Left lung (tissue), 10 donors: ENCODE results near the gene GPD1L. TPM values are rescaled to one million over a fixed set of nuclear protein-coding genes. Genes with fewer than 3 reads are reported as not detected.

Experiments used
- ATAC-seq: fragments of 200-7000 bp; cut with Tn5 transposase; one replicate; pipeline ENCODE4 v1.9.1; 2020; ENCODE audit warnings: moderate library complexity
- DNase-seq, 4 donors: peaks; one replicate each; pipeline ENCODE4 v3.0.0-alpha.2; 2013 to 2020
- H3K27ac ChIP-seq, 2 donors: fragments of 200-600 bp; sonication (generic) in 1 of 2; one replicate each; pipeline versions ENCODE4 v1.5.0 to v1.8.0; 2020 to 2021
- H3K27me3 ChIP-seq, 2 donors: fragments of 200-600 bp; sonication (generic) in 1 of 2; one replicate each; pipeline versions ENCODE4 v1.5.0 to v1.8.0; 2020 to 2021
- H3K36me3 ChIP-seq, 2 donors: fragments of 200-600 bp; sonication (generic) in 1 of 2; one replicate each; pipeline versions ENCODE4 v1.5.0 to v1.8.0; 2020 to 2021
- H3K4me1 ChIP-seq, 2 donors: fragments of 200-600 bp; one replicate each; pipeline ENCODE4 v1.8.0; 2021
- H3K4me3 ChIP-seq, 2 donors: fragments of 200-600 bp; sonication (generic) in 1 of 2; one replicate each; pipeline versions ENCODE4 v1.5.0 to v1.8.0; 2020 to 2021; ENCODE audit warnings: mild to moderate bottlenecking in 1 of 2
- H3K9me3 ChIP-seq, 2 donors: fragments of 200-600 bp; sonication (generic) in 1 of 2; one replicate each; pipeline versions ENCODE4 v1.5.0 to v1.8.0; 2020 to 2021
- intact Hi-C, 2 donors: fragments of 100-400 bp; cut with DNase I; formaldehyde crosslinking; loops; one replicate each; pipeline versions ENCODE4 v1.11.2 to v1.14.2; 2022
- polyA plus RNA-seq, 6 donors: library from polyadenylated mRNA; unstranded; fragments of 120-200 nt; gene quantifications; one replicate each; pipeline ENCODE4 v1.2.1, GENCODE V29; 2013; ENCODE audit not compliant: insufficient read length in 6 of 6
- total RNA-seq, 2 donors: library from RNA; stranded (reverse); fragmentation: NEBNext Ultra II Directional; extraction: Animal tissue kit (Norgen Biotek cat#: 25700); gene quantifications; one replicate each; pipeline ENCODE4 v1.2.1, GENCODE V29; 2021
- TF ChIP-seq, protein P1 (sequence below), 2 donors: fragments of 200-600 bp; sonication (generic) in 1 of 2; IDR thresholded peaks; one replicate each; pipeline versions ENCODE4 v1.5.0 to v1.8.0; 2021; ENCODE audit warnings: antibody characterized with exemption in 2 of 2
- donor health status: DM: no; HTN: yes; CAD: no.
- donor health status: DM: no; HTN: no; CAD: no.

GPD1L gene
- total and polyA plus RNA-seq, 8 donors, result 36.0 to 62.4 (median 41.9) TPM

DNA sequence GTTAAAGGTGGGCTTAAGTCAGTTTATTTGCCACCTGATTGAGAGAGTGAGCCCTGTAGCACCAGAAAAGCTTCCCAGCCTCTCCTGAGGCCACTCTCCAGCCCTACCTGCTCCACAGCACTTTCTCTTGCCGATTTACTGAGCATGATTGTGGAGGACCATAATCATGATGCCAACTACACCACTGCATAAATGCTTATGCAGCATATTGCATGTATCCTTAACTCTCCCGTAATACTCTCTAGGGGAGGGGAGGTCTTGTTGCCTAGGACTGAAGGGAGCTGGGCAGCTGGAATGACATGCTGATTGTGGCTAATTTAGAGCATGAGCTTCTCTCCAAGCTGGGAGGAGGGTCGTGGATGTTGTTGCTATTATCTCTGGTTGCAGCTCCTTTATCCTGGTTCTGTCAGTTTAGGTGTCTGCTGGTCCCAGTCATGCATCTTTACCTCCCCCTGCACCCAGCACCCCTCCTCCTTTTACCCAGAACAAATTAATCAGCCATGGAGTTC, 54.3 kb downstream of the GPD1L start:
- Histone ChIP-seq H3K4me3 (no peak overlapping the region), H3K9me3 (no peaks in the 10 kb centered on the region), H3K27ac (no peak overlapping the region), H3K4me1 (no peaks in the 10 kb centered on the region), H3K36me3 (peaks cover 0 to 68% of the 10 kb centered on the region in 2 donors), H3K27me3 (no peaks in the 10 kb centered on the region)
- ATAC-seq (no peak), DNase-seq (no peak)
- TF ChIP-seq, protein P1, sequence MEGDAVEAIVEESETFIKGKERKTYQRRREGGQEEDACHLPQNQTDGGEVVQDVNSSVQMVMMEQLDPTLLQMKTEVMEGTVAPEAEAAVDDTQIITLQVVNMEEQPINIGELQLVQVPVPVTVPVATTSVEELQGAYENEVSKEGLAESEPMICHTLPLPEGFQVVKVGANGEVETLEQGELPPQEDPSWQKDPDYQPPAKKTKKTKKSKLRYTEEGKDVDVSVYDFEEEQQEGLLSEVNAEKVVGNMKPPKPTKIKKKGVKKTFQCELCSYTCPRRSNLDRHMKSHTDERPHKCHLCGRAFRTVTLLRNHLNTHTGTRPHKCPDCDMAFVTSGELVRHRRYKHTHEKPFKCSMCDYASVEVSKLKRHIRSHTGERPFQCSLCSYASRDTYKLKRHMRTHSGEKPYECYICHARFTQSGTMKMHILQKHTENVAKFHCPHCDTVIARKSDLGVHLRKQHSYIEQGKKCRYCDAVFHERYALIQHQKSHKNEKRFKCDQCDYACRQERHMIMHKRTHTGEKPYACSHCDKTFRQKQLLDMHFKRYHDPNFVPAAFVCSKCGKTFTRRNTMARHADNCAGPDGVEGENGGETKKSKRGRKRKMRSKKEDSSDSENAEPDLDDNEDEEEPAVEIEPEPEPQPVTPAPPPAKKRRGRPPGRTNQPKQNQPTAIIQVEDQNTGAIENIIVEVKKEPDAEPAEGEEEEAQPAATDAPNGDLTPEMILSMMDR (IDR thresholded peaks at IDR 0.05), result no peak
- intact Hi-C loops, result no loop called here

DNA sequence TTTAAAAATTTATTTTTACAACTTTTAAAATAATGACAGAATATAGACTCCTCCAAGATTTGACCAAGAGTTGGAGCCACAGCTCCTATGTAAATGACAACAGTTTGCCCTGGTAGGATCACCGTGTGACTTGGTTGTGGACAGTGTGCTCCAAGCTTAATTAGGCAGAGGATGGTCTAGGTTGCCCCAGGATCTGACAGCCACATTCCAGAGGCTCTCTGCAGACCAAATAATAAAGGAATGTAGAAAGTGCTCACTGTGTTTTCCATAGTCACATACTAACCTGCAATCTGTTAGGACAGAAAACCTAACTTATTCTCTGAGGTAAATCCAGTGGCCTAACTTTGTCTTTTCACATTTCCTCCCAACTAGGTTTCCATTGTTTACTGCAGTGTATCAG, 59.0 kb downstream of the GPD1L start:
- Histone ChIP-seq H3K4me1 (no peaks in the 10 kb centered on the region), H3K36me3 (peaks cover 0 to 71% of the 10 kb centered on the region in 2 donors), H3K27me3 (no peaks in the 10 kb centered on the region), H3K9me3 (no peaks in the 10 kb centered on the region), H3K27ac (no peak overlapping the region), H3K4me3 (no peak overlapping the region)
- TF ChIP-seq, protein P1 (IDR thresholded peaks at IDR 0.05), result no peak
- intact Hi-C loops, result no loop called here
- DNase-seq (no peak), ATAC-seq (no peak)

DNA sequence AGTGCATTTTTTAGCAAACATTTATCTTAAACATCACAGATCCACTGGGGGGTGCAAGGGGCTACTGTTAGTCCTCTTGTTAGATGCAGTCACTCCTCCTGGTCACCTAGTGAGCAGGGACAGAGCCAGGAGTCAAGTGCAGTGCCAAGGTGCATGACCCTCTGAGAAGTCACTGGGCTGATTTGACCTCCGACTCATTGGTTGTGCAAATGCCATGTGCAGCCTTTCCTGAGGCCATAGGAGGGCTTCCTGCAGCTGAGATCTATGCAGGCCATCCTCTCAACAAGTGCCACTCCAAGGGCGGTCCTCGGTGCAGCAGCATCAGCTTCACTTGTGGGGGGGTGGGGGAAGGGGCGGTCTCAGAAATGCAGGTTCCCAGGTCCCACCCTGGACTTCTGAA, 60.2 kb downstream of the GPD1L start:
- no peaks in the 10 kb centered on the region for H3K27me3 ChIP-seq
- intact Hi-C loops, result no loop called here
- no peaks in the 10 kb centered on the region for H3K4me1 ChIP-seq
- TF ChIP-seq, protein P1 (IDR thresholded peaks at IDR 0.05), result no peak
- H3K36me3 ChIP-seq, result peaks cover 0 to 62% of the 10 kb centered on the region in 2 donors
- no peak for DNase-seq
- ATAC-seq, result no peak
- peaks cover 0 to 10% of the 10 kb centered on the region in 2 donors for H3K9me3 ChIP-seq
- H3K27ac ChIP-seq, result no peak overlapping the region
- no peak overlapping the region for H3K4me3 ChIP-seq

DNA sequence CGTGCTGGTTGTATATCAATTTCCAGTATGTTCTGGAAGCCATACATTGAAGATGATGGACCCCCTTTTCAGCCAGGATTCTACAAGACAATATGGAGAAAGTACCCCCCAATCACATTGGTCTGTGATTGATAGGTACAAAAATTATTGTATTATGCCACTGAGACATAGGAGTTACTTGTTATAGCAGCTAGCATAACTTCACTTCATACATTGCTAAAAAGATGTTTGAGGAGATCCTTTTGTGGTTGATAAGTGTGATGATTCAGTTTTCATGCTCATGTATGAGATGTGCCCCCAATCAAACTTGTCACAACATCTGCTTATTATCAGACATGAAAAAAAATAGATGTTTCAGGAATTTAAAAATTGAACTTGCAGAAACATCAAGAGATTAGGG, 66.0 kb downstream of the GPD1L start:
- TF ChIP-seq, protein P1 (IDR thresholded peaks at IDR 0.05), result no peak
- intact Hi-C loops, result loop anchor here in 1 of 2 donors (10.0 kb wide), 1 partner anchor 122 kb away; no protein-coding TSS in a partner anchor
- Histone ChIP-seq H3K4me3 (no peak overlapping the region), H3K4me1 (peaks cover 1 to 6% of the 10 kb centered on the region in 2 donors), H3K27me3 (no peaks in the 10 kb centered on the region), H3K27ac (no peak overlapping the region), H3K9me3 (peaks cover 0 to 12% of the 10 kb centered on the region in 2 donors), H3K36me3 (peaks cover 0 to 8% of the 10 kb centered on the region in 2 donors)
- ATAC-seq (no peak), DNase-seq (no peak)

DNA sequence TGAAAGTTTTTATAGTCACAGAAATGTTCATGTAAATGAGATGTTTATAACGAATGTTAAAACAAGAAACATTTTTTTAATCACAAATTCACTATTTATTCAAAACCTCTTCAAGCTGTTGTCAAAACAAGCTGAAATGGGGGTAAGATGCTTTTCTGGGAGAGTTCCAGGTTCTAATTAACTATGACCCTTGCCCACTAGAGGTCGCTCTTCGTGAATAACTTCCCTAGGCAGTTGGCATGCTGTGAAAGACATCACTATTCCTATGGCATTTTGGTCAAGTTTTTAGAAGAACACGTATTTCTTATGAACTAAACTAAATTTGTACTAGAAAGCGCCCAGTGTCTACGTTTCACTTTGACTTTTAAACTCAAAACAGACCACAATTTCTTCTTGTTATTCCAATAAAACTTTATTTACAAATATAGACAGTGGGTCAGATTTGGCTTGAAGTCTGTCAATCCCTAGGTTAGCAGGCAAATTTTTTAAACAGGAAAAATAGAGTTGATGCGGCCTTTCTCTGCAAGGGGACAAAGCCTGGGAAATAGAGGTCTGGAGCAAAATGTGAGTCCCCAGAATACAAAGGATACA, 69.3 kb downstream of the GPD1L start:
- peak; percentile 33 for ATAC-seq
- intact Hi-C loops, result loop anchor here in 1 of 2 donors (5.0 to 10.0 kb wide), 2 partner anchors 119 to 162 kb away; no protein-coding TSS in a partner anchor

More for the DNA sequence above, 69.3 kb downstream of the GPD1L start:
- DNase-seq, result peak in 1 of 4 donors; percentile 44
- H3K4me1 ChIP-seq, result peaks cover 9 to 13% of the 10 kb centered on the region in 2 donors
- H3K27ac ChIP-seq, result no peak overlapping the region
- no peak overlapping the region for H3K4me3 ChIP-seq
- peaks cover 0 to 9% of the 10 kb centered on the region in 2 donors for H3K9me3 ChIP-seq
- H3K36me3 ChIP-seq, result no peaks in the 10 kb centered on the region
- H3K27me3 ChIP-seq, result no peaks in the 10 kb centered on the region
- TF ChIP-seq, protein P1 (IDR thresholded peaks at IDR 0.05), result peak; percentile 48
